ENCODE results near the gene TMEM179B. TPM values are rescaled to one million over a fixed set of nuclear protein-coding genes. Genes with fewer than 3 reads are reported as not detected.
A peak's percentile ranks its signal among the peaks of the same experiment; 100 is the strongest.

Gene TMEM179B
- polyA plus RNA-seq, 3 donors = 67.7 to 75.2 (median 71.3) TPM

- DNase-seq = no peak
Measured at GRCh38 chr11:62777389-62777788, 9.8 kb upstream of the TMEM179B start.

- no peak for DNase-seq
Measured at GRCh38 chr11:62778441-62778840, 8.8 kb upstream of the TMEM179B start.

- DNase-seq = no peak
Measured at GRCh38 chr11:62782753-62783152, 4.4 kb upstream of the TMEM179B start.

- peak; percentile 89 for DNase-seq
Measured at GRCh38 chr11:62786318-62787004, 741 bp upstream of the TMEM179B start.

- no peak for DNase-seq
Measured at GRCh38 chr11:62788991-62789390, 1.8 kb downstream of the TMEM179B start.

GRCh38 chr11:62789576-62789975 is 2.4 kb downstream of the TMEM179B start:
- DNase-seq = no peak

GRCh38 chr11:62791501-62792201 is 4.4 kb downstream of the TMEM179B start, which contains the start of gene TMEM223:
TSS of gene TMEM223 (minus strand) at chr11:62792006. CDS start at chr11:62791994, 12 bp downstream.
- peak; percentile 84 for DNase-seq

GRCh38 chr11:62792202-62792575 is 5.0 kb downstream of the TMEM179B start:
- no peak for DNase-seq

- DNase-seq = no peak
Measured at GRCh38 chr11:62794201-62794775, 7.1 kb downstream of the TMEM179B start.

GRCh38 chr11:62796281-62796680 is 9.1 kb downstream of the TMEM179B start:
- DNase-seq = no peak

- no peak for DNase-seq
Measured at GRCh38 chr11:62799486-62799885, 12.3 kb downstream of the TMEM179B start.

- no peak for DNase-seq
Measured at GRCh38 chr11:62801071-62801470, 13.9 kb downstream of the TMEM179B start.

GRCh38 chr11:62804310-62805075 is 17.3 kb downstream of the TMEM179B start:
- DNase-seq = no peak

GRCh38 chr11:62805076-62805892 is 18.1 kb downstream of the TMEM179B start, which contains the start of gene NXF1:
TSS of gene NXF1 (minus strand) at chr11:62805440. CDS start at chr11:62805356, 84 bp downstream.
- peak; percentile 94 for DNase-seq

- DNase-seq = no peak
Measured at GRCh38 chr11:62805961-62806441, 18.8 kb downstream of the TMEM179B start.

- no peak for DNase-seq
Measured at GRCh38 chr11:62806611-62807121, 19.5 kb downstream of the TMEM179B start.

GRCh38 chr11:62810748-62811147 is 23.5 kb downstream of the TMEM179B start:
- no peak for DNase-seq

GRCh38 chr11:62811659-62812058 is 24.5 kb downstream of the TMEM179B start:
- DNase-seq = no peak

GRCh38 chr11:62816557-62816956 is 29.4 kb downstream of the TMEM179B start:
- no peak for DNase-seq

- DNase-seq = no peak
Measured at GRCh38 chr11:62817129-62817528, 29.9 kb downstream of the TMEM179B start.

GRCh38 chr11:62823677-62824076 is 36.5 kb downstream of the TMEM179B start:
- no peak for DNase-seq
